Loucy (cell line): ENCODE data around the gene SCTR.

Source experiments
- CTCF ChIP-seq: fragments of 200-600 bp; sonication (generic); conservative IDR thresholded peaks from 2 replicates; pipeline ENCODE4 v1.5.1; 2014; ENCODE audit warnings: mild to moderate bottlenecking, antibody characterized with exemption, low read length
- EZH2phosphoT487 ChIP-seq: fragments of 200-600 bp; IDR thresholded peaks from 2 replicates; pipeline ENCODE4 v1.6.1; 2018; ENCODE audit warnings: antibody characterized with exemption, mild to moderate bottlenecking, moderate library complexity, borderline replicate concordance

GRCh38 chr2:119428488-119429224 is 95.6 kb downstream of the SCTR start:
- TF ChIP-seq EZH2phosphoT487 (no peak), CTCF (no peak)
